GM18873 (cell line): ENCODE measurements around the gene TRIM72.
A peak's percentile ranks its signal among the peaks of the same experiment; 100 is the strongest.
"Not testable (repeated sequence)": the region's sequence is repeated elsewhere in the genome, so short reads cannot be mapped to it uniquely, and the experiment has no call there.

Source experiments
- ATAC-seq: cut with Tn5 transposase; IDR thresholded peaks from one replicate; pipeline ENCODE4 v1.9.1; 2021; ENCODE audit warnings: mild to moderate bottlenecking, moderate library complexity, moderate number of reproducible peaks; ENCODE audit not compliant: unreplicated experiment, low FRiP score

TRIM72 gene

GRCh38 chr16:31213877-31214707 is at the start of gene TRIM72:
TRIM72 (plus strand) TSS chr16:31214119; CDS start chr16:31214739, 620 bp downstream.
- ATAC-seq, result no peak

GRCh38 chr16:31167315-31167714 is 46.6 kb upstream of the TRIM72 start:
- ATAC-seq, result no peak

- no peak for ATAC-seq
Observed at GRCh38 chr16:31168848-31169247, 45.1 kb upstream of the TRIM72 start.

DNA sequence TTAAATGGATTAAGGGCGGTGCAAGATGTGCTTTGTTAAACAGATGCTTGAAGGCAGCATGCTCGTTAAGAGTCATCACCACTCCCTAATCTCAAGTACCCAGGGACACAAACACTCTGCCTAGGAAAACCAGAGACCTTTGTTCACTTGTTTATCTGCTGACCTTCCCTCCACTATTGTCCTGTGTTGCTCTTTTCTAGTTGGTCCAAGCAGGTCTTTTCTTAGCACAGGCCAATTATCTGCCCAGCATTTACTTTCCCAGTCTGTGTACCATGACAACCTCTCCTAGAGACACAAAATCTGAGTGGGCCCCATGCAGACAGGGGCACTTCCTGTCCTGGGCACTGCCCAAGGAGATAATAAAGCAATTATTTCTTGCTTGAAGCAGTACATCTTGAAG is 43.9 kb upstream of the TRIM72 start:
- ATAC-seq, result not testable (repeated sequence)

GRCh38 chr16:31177136-31177535 is 36.8 kb upstream of the TRIM72 start:
- ATAC-seq, result no peak

- ATAC-seq, result no peak
Observed at GRCh38 chr16:31179219-31179746, 34.6 kb upstream of the TRIM72 start.

GRCh38 chr16:31179747-31180459 is 34.0 kb upstream of the TRIM72 start, which contains the start of gene FUS:
FUS (plus strand) TSS chr16:31180139; CDS start chr16:31180215, 76 bp downstream.
- peak; percentile 58 for ATAC-seq

DNA sequence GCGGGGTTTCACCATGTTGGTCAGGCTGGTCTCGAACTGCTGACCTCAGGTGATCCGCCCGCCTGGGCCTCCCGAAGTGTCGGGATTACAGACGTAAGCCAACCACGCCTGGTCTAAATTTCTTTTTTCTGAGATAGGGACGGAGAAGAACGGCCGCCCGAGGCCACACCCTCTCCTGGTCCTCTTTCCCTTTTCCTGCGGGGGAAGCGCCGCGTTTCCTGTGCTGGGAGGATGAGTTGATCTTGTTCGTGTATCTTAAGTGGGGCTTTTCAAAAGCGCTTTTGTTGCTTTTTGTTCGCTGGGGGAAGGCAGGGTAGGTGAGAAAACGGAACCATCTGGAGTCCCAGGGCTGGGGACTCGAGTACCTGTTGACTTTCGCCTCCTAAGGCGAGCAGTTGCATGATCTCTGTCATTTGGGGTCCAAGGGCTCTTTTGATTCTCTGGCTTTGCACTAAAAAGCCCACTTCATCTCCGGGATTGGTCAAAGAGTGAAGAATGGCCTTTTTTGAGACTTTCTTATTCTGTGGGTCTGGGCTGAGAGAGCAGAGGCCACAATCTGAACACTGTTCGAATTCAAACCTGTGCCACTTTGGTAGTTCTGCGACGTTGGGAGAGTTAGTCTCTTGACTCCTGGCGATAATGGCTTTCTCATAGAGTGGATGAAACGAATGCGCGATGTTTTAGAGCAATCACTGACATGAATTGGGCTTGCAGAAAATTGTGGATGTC is 32.7 kb upstream of the TRIM72 start:
- no peak for ATAC-seq

DNA sequence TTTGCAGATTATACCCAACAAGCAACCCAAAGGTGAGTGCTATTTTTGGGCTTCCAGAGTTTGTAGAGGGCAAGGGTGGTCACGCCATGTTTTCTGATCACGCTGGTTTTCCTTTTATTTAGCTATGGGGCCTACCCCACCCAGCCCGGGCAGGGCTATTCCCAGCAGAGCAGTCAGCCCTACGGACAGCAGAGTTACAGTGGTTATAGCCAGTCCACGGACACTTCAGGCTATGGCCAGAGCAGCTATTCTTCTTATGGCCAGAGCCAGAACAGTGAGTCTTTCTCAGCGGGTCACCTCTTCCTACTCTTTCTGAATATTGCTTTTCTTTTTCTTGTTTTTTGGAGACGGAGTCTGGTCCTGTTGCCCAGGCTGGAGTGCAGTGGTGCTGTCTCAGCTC is 31.5 kb upstream of the TRIM72 start:
- no peak for ATAC-seq

DNA sequence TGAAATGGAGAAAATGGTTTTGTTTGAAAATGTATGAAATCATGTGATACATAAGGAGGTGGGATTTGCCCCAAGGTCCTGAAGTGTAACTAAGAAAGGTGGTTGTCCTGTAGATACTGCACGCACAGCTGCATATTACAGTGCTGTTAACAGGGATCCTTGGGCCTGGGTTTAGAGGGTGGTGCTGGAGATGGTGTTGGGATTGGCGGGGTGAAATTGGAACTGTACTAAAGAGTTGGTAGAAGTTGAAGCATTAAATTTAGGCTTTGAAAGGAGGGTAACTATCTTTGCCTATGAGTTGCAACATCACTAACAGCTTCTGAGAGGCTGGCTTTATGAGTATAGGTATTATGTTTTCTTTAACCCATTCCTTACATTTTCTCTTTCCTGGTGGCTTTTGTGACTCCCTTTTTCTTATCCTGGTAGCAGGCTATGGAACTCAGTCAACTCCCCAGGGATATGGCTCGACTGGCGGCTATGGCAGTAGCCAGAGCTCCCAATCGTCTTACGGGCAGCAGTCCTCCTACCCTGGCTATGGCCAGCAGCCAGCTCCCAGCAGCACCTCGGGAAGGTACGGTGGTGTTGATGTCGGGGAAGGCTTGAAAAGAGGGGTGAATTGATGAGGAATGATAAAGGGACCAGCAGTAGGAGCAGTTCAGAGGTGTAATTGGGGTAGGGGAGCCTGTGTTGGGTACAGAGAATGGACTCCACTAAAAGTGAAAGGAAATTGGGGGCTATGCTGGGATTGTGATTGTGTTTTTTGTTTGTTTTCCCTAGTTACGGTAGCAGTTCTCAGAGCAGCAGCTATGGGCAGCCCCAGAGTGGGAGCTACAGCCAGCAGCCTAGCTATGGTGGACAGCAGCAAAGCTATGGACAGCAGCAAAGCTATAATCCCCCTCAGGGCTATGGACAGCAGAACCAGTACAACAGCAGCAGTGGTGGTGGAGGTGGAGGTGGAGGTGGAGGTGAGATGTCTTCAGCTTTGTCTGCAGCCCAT is 30.2 kb upstream of the TRIM72 start:
- no peak for ATAC-seq

GRCh38 chr16:31184888-31185287 is 29.0 kb upstream of the TRIM72 start:
- ATAC-seq, result no peak

DNA sequence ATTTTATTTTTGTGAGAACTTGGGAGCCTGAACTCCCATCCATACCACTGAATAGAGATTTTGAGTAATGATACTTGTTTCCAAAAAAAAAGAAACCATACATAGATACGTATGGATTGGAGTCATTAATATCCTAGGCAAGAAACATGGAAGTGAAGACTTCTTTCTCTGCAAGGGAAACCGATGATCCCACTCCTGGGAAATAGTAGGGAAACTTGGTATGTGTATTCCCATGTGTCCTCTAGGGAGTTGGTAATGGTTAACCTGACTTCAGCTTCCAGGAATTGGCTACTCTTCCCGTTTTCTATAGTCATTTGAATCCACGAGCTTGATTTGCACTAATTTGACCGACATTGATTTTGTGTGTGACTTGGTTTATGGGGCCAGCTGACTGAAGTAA is 28.6 kb upstream of the TRIM72 start:
- ATAC-seq, result no peak

DNA sequence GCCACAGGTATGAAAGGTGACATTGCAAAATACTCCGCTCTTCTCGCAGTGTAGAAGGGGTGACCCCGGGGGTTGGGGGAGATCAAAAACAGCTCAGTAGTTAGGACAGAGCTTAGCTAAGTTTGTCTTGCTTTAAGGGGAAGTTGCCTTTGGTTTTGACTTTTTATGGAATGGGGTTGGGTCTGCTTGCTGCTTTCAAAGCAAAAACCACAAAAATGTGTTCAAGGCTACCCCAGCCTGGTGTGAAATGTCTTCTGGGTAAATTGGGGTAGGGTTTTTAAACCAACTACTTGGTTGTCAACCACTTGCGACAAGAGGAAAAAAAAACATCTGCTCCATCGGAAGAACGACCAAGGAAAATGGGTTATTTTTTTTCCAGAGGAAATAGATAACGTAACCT is 27.7 kb upstream of the TRIM72 start:
- no peak for ATAC-seq

DNA sequence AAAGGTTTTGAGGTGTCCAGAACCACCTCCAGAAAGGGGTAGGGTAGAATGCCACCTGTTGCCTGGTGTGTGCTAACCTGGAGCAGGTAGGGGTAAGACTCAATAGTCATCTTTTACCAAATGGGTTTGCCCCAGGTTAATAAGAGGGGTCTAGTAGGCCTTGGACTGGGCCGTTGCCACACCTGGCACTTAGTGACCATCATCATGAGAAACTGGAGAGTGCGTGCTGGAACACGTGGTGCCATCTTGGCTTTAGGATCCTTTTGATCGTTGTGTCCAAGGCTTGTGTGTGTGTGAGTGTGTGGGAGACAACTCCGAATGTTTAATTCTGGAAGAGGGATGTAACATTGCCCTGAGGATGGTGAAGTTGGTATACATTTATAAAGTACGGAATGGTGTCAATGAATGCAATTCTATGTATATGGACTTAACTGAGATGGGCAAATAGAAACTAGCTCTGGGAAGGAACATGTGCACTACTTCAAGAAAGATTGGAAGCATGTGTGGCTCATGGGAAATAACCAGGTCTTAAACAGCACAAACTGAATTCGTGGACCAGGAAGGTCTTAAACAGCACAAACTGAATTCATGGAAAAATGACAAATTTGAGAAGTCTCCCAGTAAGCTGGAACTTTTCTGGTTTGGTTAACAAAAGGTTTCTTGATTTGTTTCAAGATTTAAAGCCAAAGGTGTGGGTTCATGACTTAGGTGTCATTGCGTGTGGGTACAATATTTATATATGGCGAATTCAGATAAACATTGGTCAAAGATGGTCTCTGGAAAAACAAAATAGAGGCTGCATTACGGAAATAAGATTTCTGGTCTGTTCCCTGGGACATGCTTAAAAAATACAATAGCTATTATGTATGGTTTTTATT is 26.8 kb upstream of the TRIM72 start:
- no peak for ATAC-seq

DNA sequence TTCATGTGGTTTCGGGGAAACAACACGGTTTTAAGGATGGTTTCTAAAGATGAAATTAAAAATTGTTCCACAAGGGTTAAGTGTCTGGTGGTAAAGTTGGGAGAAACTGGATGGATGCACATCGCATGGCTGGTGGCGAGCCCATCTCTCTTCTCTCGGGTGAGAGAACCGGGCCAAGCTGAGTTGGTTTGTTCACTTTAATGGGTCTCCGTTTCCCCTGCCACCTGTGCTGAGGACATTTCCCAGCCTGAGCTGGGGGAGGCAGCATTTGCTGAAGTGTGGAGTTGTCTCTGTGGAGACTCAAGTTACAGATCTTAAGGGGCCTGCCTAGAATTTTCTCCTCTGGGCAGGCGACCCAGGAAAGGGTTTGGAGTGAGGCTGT is 26.1 kb upstream of the TRIM72 start:
- ATAC-seq, result no peak

DNA sequence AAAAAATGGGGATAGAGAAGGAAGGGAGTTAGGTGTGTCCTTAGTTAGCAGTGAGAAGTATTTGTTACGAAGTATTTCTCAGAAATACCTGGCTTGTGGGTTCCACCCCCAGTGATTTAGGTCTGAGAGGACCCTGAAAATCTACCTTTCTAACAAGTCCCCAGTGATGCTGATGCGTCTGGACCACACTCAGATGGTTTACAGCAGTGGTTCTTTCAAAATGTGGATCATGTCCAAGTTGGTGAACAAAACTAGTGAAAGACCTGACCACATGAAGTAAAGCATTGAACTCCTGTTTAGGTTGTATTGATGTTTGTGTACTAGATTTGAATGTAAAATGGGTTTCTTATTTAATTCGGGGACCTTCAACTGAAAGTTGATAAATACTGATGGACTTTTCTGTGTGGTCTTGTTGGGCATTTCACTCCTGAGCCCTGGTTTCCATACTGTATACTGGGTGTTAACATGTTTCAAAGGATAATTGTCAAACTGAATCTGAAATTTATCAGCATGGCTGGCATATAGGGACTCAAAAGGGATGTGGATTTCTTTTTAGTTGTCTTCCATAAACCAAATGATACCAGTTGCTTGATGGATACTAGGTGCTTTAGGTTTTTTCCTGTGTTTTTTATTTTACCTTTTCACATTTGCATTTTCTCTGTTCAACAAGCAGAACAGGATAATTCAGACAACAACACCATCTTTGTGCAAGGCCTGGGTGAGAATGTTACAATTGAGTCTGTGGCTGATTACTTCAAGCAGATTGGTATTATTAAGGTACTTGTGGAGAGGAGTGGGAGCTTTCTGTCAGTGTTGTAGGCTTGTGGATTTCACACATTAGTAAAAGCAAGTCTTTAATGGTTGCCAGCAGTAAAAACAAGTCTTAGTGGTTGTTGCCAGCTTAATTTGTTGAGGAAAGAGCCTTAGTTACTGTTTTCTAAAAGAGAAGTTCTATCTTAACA is 25.2 kb upstream of the TRIM72 start:
- no peak for ATAC-seq

DNA sequence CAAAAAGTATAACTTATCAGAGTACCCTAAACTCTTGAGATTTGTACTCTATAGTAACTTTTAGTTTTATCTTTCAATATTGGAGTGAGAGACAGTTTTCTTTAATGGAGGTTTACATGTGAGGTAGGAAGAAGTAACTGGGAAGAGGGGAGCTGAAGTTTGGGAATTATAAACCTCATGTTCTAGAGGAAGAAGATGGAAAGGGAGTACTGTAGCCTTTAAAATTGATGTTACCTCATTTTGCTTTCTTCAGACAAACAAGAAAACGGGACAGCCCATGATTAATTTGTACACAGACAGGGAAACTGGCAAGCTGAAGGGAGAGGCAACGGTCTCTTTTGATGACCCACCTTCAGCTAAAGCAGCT is 24.5 kb upstream of the TRIM72 start:
- no peak for ATAC-seq

DNA sequence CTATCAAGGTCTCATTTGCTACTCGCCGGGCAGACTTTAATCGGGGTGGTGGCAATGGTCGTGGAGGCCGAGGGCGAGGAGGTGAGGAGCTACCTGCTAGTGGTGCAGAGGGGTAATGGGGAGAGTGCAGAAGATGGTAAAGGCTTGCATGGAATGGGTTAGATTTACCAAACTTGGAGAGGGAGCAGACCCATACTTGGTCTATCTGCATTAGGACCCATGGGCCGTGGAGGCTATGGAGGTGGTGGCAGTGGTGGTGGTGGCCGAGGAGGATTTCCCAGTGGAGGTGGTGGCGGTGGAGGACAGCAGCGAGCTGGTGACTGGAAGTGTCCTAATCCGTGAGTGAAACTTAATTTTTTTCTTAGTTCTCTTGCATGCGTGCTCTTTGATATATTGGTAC is 23.9 kb upstream of the TRIM72 start:
- no peak for ATAC-seq
